SH-SY5Y (cell line): ENCODE measurements around the gene ZNF709.

Experiments
- GATA2 ChIP-seq: IDR thresholded peaks from 2 replicates; pipeline ENCODE4 v1.6.1; 2011; ENCODE audit warnings: mild to moderate bottlenecking, low read depth, low read length
- GATA3 ChIP-seq: IDR thresholded peaks from 2 replicates; pipeline ENCODE4 v1.6.1; 2011; ENCODE audit warnings: low read depth, mild to moderate bottlenecking, low read length, moderate library complexity

- no peak for TF ChIP-seq GATA3
- no peak for TF ChIP-seq GATA2
Measured at GRCh38 chr19:12425888-12426274, 58.7 kb downstream of the ZNF709 start.
